SK-N-SH (cell line): Measurements from ENCODE around the gene ANKFN1.

Experiments used
- CHD2 ChIP-seq: fragments of 150-350 bp; IDR thresholded peaks from 2 replicates; pipeline ENCODE4 v1.6.1; 2018; ENCODE audit warnings: low read length; ENCODE audit not compliant: partially characterized antibody
- ELF1 ChIP-seq: IDR thresholded peaks from 2 replicates; pipeline ENCODE4 v1.4.0; 2012
- EP300 ChIP-seq, 2 experiments: IDR thresholded peaks; 2 replicates each; pipeline versions ENCODE4 v1.4.0 to v1.6.1; 2012; ENCODE audit warnings: borderline replicate concordance in 1 of 2, low read depth in 1 of 2, low read length in 1 of 2
- EZH2phosphoT487 ChIP-seq: fragments of 200-600 bp; sonication (generic); IDR thresholded peaks from 2 replicates; pipeline ENCODE4 v1.6.1; 2017; ENCODE audit warnings: low read depth, mixed run types, mild to moderate bottlenecking, antibody characterized with exemption, moderate library complexity, borderline replicate concordance
- FOSL2 ChIP-seq: IDR thresholded peaks from 2 replicates; pipeline ENCODE4 v1.4.0; 2012; ENCODE audit warnings: low read depth, mild to moderate bottlenecking, moderate library complexity, borderline replicate concordance
- FOXM1 ChIP-seq: IDR thresholded peaks from 2 replicates; pipeline ENCODE4 v1.4.0; 2012; ENCODE audit warnings: low read depth, mild to moderate bottlenecking
- RAD21 ChIP-seq: IDR thresholded peaks from 2 replicates; pipeline ENCODE4 v1.6.1; 2012; ENCODE audit warnings: mild to moderate bottlenecking, low read length
- RFX5 ChIP-seq: IDR thresholded peaks from 2 replicates; pipeline ENCODE4 v1.6.1; 2012; ENCODE audit warnings: mild to moderate bottlenecking, improper control_type of control experiment, low read length
- SIN3A ChIP-seq: IDR thresholded peaks from 2 replicates; pipeline ENCODE4 v1.6.1; 2012; ENCODE audit warnings: low read depth, mild to moderate bottlenecking, low read length, moderate library complexity, borderline replicate concordance
- TAF1 ChIP-seq: IDR thresholded peaks from 2 replicates; pipeline ENCODE4 v1.6.1; 2012; ENCODE audit warnings: low read depth, mild to moderate bottlenecking, low read length, moderate library complexity, borderline replicate concordance
- TF ChIP-seq, protein P1 (sequence below): fragments of 200-600 bp; sonication (generic); IDR thresholded peaks from 2 replicates; pipeline ENCODE4 v1.6.1; 2017; ENCODE audit warnings: antibody characterized with exemption, mild to moderate bottlenecking, moderate library complexity
- TF ChIP-seq, protein P2 (sequence below): IDR thresholded peaks from 2 replicates; pipeline ENCODE4 v1.4.0; 2012; ENCODE audit warnings: low read depth
- TF ChIP-seq, protein P3 (sequence below): fragments of 150-350 bp; IDR thresholded peaks from 2 replicates; pipeline ENCODE4 v1.6.1; 2017; ENCODE audit warnings: antibody characterized with exemption, low read length, low read depth, borderline replicate concordance
- TF ChIP-seq, protein P4 (sequence below): IDR thresholded peaks from 2 replicates; pipeline ENCODE4 v1.6.1; 2012; ENCODE audit warnings: mild to moderate bottlenecking, low read depth, low read length, moderate library complexity

DNA sequence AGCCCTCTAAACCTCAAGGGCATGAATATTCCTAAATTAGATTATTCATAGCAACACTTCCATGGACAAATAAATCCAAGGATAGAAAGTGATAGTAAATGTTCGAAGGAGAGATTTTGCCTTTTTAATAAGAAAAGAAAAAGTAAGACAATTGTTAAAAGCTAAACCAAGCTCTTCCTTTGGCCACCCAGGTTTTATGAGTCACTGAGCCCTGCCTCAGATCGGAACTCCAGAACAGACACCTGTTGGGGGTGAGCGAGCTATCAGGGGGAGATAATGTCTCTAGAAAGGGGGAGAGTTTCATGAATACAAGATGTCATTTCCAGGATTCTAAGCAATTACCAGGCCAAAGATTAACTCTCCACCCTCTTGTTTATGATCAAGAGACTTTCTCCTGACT lies 171.4 kb downstream of the ANKFN1 start:
- TF ChIP-seq RFX5 (no peak), CHD2 (no peak), TAF1 (no peak), ELF1 (no peak), EZH2phosphoT487 (no peak), SIN3A (no peak), FOXM1 (no peak), FOSL2 (no peak), RAD21 (no peak), EP300 (IDR thresholded peaks at IDR 0.05; ENCODE audit: borderline replicate concordance in 1 of 2, low read depth in 1 of 2, low read length in 1 of 2) (no peak)
- TF ChIP-seq, protein P1, sequence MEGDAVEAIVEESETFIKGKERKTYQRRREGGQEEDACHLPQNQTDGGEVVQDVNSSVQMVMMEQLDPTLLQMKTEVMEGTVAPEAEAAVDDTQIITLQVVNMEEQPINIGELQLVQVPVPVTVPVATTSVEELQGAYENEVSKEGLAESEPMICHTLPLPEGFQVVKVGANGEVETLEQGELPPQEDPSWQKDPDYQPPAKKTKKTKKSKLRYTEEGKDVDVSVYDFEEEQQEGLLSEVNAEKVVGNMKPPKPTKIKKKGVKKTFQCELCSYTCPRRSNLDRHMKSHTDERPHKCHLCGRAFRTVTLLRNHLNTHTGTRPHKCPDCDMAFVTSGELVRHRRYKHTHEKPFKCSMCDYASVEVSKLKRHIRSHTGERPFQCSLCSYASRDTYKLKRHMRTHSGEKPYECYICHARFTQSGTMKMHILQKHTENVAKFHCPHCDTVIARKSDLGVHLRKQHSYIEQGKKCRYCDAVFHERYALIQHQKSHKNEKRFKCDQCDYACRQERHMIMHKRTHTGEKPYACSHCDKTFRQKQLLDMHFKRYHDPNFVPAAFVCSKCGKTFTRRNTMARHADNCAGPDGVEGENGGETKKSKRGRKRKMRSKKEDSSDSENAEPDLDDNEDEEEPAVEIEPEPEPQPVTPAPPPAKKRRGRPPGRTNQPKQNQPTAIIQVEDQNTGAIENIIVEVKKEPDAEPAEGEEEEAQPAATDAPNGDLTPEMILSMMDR: no peak
- TF ChIP-seq, protein P2, sequence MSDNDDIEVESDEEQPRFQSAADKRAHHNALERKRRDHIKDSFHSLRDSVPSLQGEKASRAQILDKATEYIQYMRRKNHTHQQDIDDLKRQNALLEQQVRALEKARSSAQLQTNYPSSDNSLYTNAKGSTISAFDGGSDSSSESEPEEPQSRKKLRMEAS: no peak
- TF ChIP-seq, protein P3, sequence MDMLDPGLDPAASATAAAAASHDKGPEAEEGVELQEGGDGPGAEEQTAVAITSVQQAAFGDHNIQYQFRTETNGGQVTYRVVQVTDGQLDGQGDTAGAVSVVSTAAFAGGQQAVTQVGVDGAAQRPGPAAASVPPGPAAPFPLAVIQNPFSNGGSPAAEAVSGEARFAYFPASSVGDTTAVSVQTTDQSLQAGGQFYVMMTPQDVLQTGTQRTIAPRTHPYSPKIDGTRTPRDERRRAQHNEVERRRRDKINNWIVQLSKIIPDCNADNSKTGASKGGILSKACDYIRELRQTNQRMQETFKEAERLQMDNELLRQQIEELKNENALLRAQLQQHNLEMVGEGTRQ: no peak
- TF ChIP-seq, protein P4, sequence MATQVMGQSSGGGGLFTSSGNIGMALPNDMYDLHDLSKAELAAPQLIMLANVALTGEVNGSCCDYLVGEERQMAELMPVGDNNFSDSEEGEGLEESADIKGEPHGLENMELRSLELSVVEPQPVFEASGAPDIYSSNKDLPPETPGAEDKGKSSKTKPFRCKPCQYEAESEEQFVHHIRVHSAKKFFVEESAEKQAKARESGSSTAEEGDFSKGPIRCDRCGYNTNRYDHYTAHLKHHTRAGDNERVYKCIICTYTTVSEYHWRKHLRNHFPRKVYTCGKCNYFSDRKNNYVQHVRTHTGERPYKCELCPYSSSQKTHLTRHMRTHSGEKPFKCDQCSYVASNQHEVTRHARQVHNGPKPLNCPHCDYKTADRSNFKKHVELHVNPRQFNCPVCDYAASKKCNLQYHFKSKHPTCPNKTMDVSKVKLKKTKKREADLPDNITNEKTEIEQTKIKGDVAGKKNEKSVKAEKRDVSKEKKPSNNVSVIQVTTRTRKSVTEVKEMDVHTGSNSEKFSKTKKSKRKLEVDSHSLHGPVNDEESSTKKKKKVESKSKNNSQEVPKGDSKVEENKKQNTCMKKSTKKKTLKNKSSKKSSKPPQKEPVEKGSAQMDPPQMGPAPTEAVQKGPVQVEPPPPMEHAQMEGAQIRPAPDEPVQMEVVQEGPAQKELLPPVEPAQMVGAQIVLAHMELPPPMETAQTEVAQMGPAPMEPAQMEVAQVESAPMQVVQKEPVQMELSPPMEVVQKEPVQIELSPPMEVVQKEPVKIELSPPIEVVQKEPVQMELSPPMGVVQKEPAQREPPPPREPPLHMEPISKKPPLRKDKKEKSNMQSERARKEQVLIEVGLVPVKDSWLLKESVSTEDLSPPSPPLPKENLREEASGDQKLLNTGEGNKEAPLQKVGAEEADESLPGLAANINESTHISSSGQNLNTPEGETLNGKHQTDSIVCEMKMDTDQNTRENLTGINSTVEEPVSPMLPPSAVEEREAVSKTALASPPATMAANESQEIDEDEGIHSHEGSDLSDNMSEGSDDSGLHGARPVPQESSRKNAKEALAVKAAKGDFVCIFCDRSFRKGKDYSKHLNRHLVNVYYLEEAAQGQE: no peak
